Superior temporal gyrus (tissue), 1 donor: ENCODE data around the gene CSNK1D.
A peak's percentile ranks its signal among the peaks of the same experiment; 100 is the strongest.

ENCODE experiments used
- DNase-seq: peaks from one replicate; pipeline ENCODE4 v3.0.0-alpha.2; 2016; ENCODE audit errors: extremely low spot score

The CSNK1D gene

GRCh38 chr17:82252511-82253178, 20.9 kb downstream of the CSNK1D start:
- DNase-seq, result no peak

GRCh38 chr17:82250868-82251500, 22.5 kb downstream of the CSNK1D start:
- no peak for DNase-seq

- no peak for DNase-seq
Observed at GRCh38 chr17:82249896-82250581, 23.5 kb downstream of the CSNK1D start.

- no peak for DNase-seq
Observed at GRCh38 chr17:82248815-82249674, 24.5 kb downstream of the CSNK1D start.

- DNase-seq, result no peak
Observed at GRCh38 chr17:82247856-82248671, 25.4 kb downstream of the CSNK1D start.

- no peak for DNase-seq
Observed at GRCh38 chr17:82247182-82247823, 26.2 kb downstream of the CSNK1D start.

- no peak for DNase-seq
Observed at GRCh38 chr17:82246365-82247181, 26.9 kb downstream of the CSNK1D start.

- DNase-seq, result no peak
Observed at GRCh38 chr17:82246040-82246364, 27.5 kb downstream of the CSNK1D start.

- DNase-seq, result no peak
Observed at GRCh38 chr17:82245134-82246039, 28.1 kb downstream of the CSNK1D start.

GRCh38 chr17:82244413-82245133, 28.9 kb downstream of the CSNK1D start:
- DNase-seq, result peak; percentile 71

- DNase-seq, result no peak
Observed at GRCh38 chr17:82243648-82244412, 29.7 kb downstream of the CSNK1D start.

GRCh38 chr17:82242977-82243647, 30.4 kb downstream of the CSNK1D start:
- DNase-seq, result peak; percentile 88

- DNase-seq, result no peak
Observed at GRCh38 chr17:82242698-82242976, 30.9 kb downstream of the CSNK1D start.

GRCh38 chr17:82241926-82242697, 31.4 kb downstream of the CSNK1D start:
- no peak for DNase-seq

- peak; percentile 38 for DNase-seq
Observed at GRCh38 chr17:82241183-82241925, 32.1 kb downstream of the CSNK1D start.
